H1 (cell line): ENCODE data around the gene CFAP298. TPM values are rescaled to one million over a fixed set of nuclear protein-coding genes. Genes with fewer than 3 reads are reported as not detected.

Experiments
- CTCF ChIA-PET: fragments of 300-600 bp; sonication (Branson Sonifier 250); formaldehyde crosslinking; loops from one replicate; lab custom pipeline; 2021; ENCODE audit not compliant: partially characterized antibody; lab: Charles Lee
- POLR2A ChIA-PET: fragments of 300-600 bp; sonication (Branson Sonifier 250); formaldehyde crosslinking; loops from one replicate; lab custom pipeline; 2021; ENCODE audit warnings: inconsistent platforms; ENCODE audit not compliant: partially characterized antibody; lab: Charles Lee
- DNase-seq, 2 experiments: peaks; one replicate each; pipeline versions ENCODE4 v3.0.0 to v3.0.0-alpha.2; 2010 to 2022; ENCODE audit warnings: low spot score in 2 of 2, low read depth in 1 of 2, mixed read lengths in 1 of 2
- FAIRE-seq: peaks from 2 replicates; lab custom pipeline; 2011; peaks lifted over from hg19 to GRCh38; lab: Jason Lieb, UNC
- H2AFZ ChIP-seq: 2 replicates; pipeline ENCODE4 v1.8.1; 2012; ENCODE audit warnings: low read length, inconsistent platforms
- H2AK5ac ChIP-seq: 2 replicates; pipeline ENCODE4 v1.6.1; 2013; ENCODE audit warnings: low read depth, low read length
- H2BK120ac ChIP-seq: replicated peaks from 2 replicates; pipeline ENCODE3; 2013; ENCODE audit warnings: low read depth, low read length, inconsistent platforms
- H2BK12ac ChIP-seq: 2 replicates; pipeline ENCODE4 v1.6.1; 2013; ENCODE audit warnings: low read depth, low read length
- H2BK15ac ChIP-seq: 2 replicates; pipeline ENCODE4 v1.6.1; 2013; ENCODE audit warnings: low read length
- H2BK20ac ChIP-seq: 2 replicates; pipeline ENCODE4 v1.6.1; 2013; ENCODE audit warnings: low read length
- H2BK5ac ChIP-seq: 2 replicates; pipeline ENCODE4 v1.6.1; 2013; ENCODE audit warnings: low read depth, low read length
- H3K14ac ChIP-seq: 2 replicates; pipeline ENCODE4 v1.6.1; 2013; ENCODE audit warnings: inconsistent platforms; ENCODE audit not compliant: insufficient read length
- H3K18ac ChIP-seq: 2 replicates; pipeline ENCODE4 v1.6.1; 2013; ENCODE audit warnings: low read length; ENCODE audit errors: extremely low read depth
- H3K23ac ChIP-seq: 2 replicates; pipeline ENCODE4 v1.6.1; 2013; ENCODE audit warnings: inconsistent platforms; ENCODE audit not compliant: insufficient read length
- H3K23me2 ChIP-seq: 2 replicates; pipeline ENCODE4 v1.6.1; 2013; ENCODE audit warnings: low read depth, low read length
- H3K27ac ChIP-seq: 2 replicates; pipeline ENCODE4 v1.6.1; 2011; ENCODE audit warnings: low read depth, low read length, inconsistent platforms
- H3K27me3 ChIP-seq, 4 experiments: replicated peaks in 1 of 4; 1 replicate in 1 of 4; 2 replicates in 3 of 4; pipeline versions ENCODE4 v1.6.1 to v1.8.1; 2011 to 2013; ENCODE audit warnings: low read length in 3 of 4, mild to moderate bottlenecking in 3 of 4, inconsistent platforms in 2 of 4, mixed read lengths in 2 of 4, moderate library complexity in 1 of 4; ENCODE audit not compliant: control insufficient read depth in 3 of 4, insufficient read depth in 3 of 4; ENCODE audit errors: extremely low read depth in 1 of 4
- H3K36me3 ChIP-seq, 4 experiments: 2 replicates each; pipeline versions ENCODE4 v1.6.1 to v1.8.1; 2011 to 2013; ENCODE audit warnings: mild to moderate bottlenecking in 4 of 4, low read length in 3 of 4, moderate library complexity in 2 of 4, control low read depth in 1 of 4, inconsistent platforms in 1 of 4; ENCODE audit not compliant: insufficient read depth in 4 of 4, control insufficient read depth in 2 of 4
- H3K4ac ChIP-seq: replicated peaks from 2 replicates; pipeline ENCODE3; 2013; ENCODE audit warnings: low read length, low read depth, mixed read lengths, inconsistent platforms; ENCODE audit not compliant: insufficient read length
- H3K4me1 ChIP-seq, 4 experiments: replicated peaks in 1 of 4; 1 replicate in 1 of 4; 2 replicates in 3 of 4; pipeline versions ENCODE4 v1.6.1 to v1.8.1; 2011 to 2013; ENCODE audit warnings: low read length in 3 of 4, inconsistent platforms in 2 of 4, mixed read lengths in 1 of 4; ENCODE audit not compliant: insufficient read depth in 4 of 4, control insufficient read depth in 3 of 4
- H3K4me2 ChIP-seq, 2 experiments: 2 replicates each; pipeline versions ENCODE4 v1.6.1 to v1.8.1; 2011 to 2013; ENCODE audit warnings: low read depth in 2 of 2, low read length in 2 of 2, control low read depth in 1 of 2, inconsistent platforms in 1 of 2, mild to moderate bottlenecking in 1 of 2; ENCODE audit not compliant: insufficient read depth in 1 of 2
- H3K4me3 ChIP-seq, 4 experiments: fragments of 200-600, 300-600 bp in 1 of 4; sonication (generic), shearing (Covaris generic), sonication (Bioruptor Twin) in 1 of 4; 2 replicates each; pipeline versions ENCODE4 v1.5.1 to v1.8.1; 2011 to 2016; ENCODE audit warnings: low read length in 4 of 4, low read depth in 3 of 4, control low read depth in 2 of 4, inconsistent platforms in 2 of 4, mild to moderate bottlenecking in 2 of 4, mixed read lengths in 1 of 4, moderate library complexity in 1 of 4; ENCODE audit not compliant: insufficient read depth in 2 of 4; ENCODE audit errors: extremely low read depth in 1 of 4
- H3K56ac ChIP-seq: replicated peaks from 2 replicates; pipeline ENCODE3; 2013; ENCODE audit warnings: low read depth, mild to moderate bottlenecking, mixed read lengths, low read length, inconsistent platforms; ENCODE audit not compliant: insufficient read length
- H3K79me1 ChIP-seq: 2 replicates; pipeline ENCODE4 v1.6.1; 2013; ENCODE audit warnings: low read depth, low read length, control low read depth
- H3K79me2 ChIP-seq, 2 experiments: 2 replicates each; pipeline versions ENCODE4 v1.6.1 to v1.8.1; 2012 to 2013; ENCODE audit warnings: low read length in 2 of 2, mild to moderate bottlenecking in 2 of 2, inconsistent platforms in 1 of 2; ENCODE audit not compliant: insufficient read depth in 2 of 2, control insufficient read depth in 1 of 2
- H3K9ac ChIP-seq, 4 experiments: replicated peaks in 1 of 4; 1 replicate in 1 of 4; 2 replicates in 3 of 4; pipeline versions ENCODE4 v1.6.1 to v1.8.1; 2011 to 2013; ENCODE audit warnings: low read depth in 3 of 4, low read length in 3 of 4, control low read depth in 2 of 4, mild to moderate bottlenecking in 2 of 4, moderate library complexity in 2 of 4, inconsistent platforms in 1 of 4; ENCODE audit errors: extremely low read depth in 1 of 4
- H3K9me3 ChIP-seq, 2 experiments: 2 replicates each; pipeline versions ENCODE4 v1.6.1 to v1.8.1; 2012 to 2013; ENCODE audit warnings: mild to moderate bottlenecking in 2 of 2, moderate library complexity in 2 of 2, control low read depth in 1 of 2, inconsistent platforms in 1 of 2, low read depth in 1 of 2, low read length in 1 of 2, mixed read lengths in 1 of 2; ENCODE audit not compliant: insufficient read depth in 2 of 2
- H4K20me1 ChIP-seq, 2 experiments: replicated peaks in 1 of 2; 2 replicates each; pipeline versions ENCODE3 to v1.8.1; 2011 to 2013; ENCODE audit warnings: inconsistent platforms in 2 of 2, low read length in 2 of 2, mild to moderate bottlenecking in 1 of 2; ENCODE audit not compliant: insufficient read depth in 2 of 2, control insufficient read depth in 1 of 2
- H4K5ac ChIP-seq: 2 replicates; pipeline ENCODE4 v1.6.1; 2013; ENCODE audit warnings: low read length, low read depth, mixed read lengths, inconsistent platforms; ENCODE audit not compliant: insufficient read length
- H4K8ac ChIP-seq: 2 replicates; pipeline ENCODE4 v1.8.0; 2013; ENCODE audit warnings: mild to moderate bottlenecking, moderate library complexity, low read length, inconsistent platforms; ENCODE audit not compliant: insufficient read depth; ENCODE audit errors: extremely low read depth
- H4K91ac ChIP-seq: replicated peaks from 2 replicates; pipeline ENCODE3; 2013; ENCODE audit warnings: low read length, mixed read lengths, inconsistent platforms; ENCODE audit not compliant: insufficient read length
- BACH1 ChIP-seq: IDR thresholded peaks from 2 replicates; pipeline ENCODE4 v1.6.1; 2012; ENCODE audit warnings: low read length, improper control_type of control experiment
- CEBPB ChIP-seq: IDR thresholded peaks from 2 replicates; pipeline ENCODE4 v1.6.1; 2012; ENCODE audit warnings: low read depth, low read length
- CHD2 ChIP-seq: IDR thresholded peaks from 2 replicates; pipeline ENCODE4 v1.6.1; 2012; ENCODE audit warnings: low read length, improper control_type of control experiment
- CTCF ChIP-seq, 3 experiments: IDR thresholded peaks; 1 replicate in 2 of 3; 2 replicates in 1 of 3; pipeline versions ENCODE4 v1.5.1 to v1.6.1; 2011; ENCODE audit warnings: low read length in 3 of 3, mild to moderate bottlenecking in 3 of 3, inconsistent platforms in 2 of 3, low read depth in 1 of 3, moderate library complexity in 1 of 3; ENCODE audit not compliant: insufficient read depth in 1 of 3; ENCODE audit errors: control extremely low read depth in 1 of 3
- EGR1 ChIP-seq: IDR thresholded peaks from 2 replicates; pipeline ENCODE4 v1.6.1; 2011; ENCODE audit warnings: low read depth, low read length, borderline replicate concordance
- HDAC2 ChIP-seq, 2 experiments: fragments of 300-600 bp in 1 of 2; sonication (generic) in 1 of 2; IDR thresholded peaks; 2 replicates each; pipeline ENCODE4 v1.6.1; 2011 to 2012; ENCODE audit warnings: low read depth in 2 of 2, low read length in 2 of 2, mild to moderate bottlenecking in 2 of 2, moderate library complexity in 2 of 2, borderline replicate concordance in 1 of 2, inconsistent platforms in 1 of 2
- KDM4A ChIP-seq: IDR thresholded peaks from one replicate; pipeline ENCODE4 v1.7.1; 2012; ENCODE audit warnings: low read depth, mild to moderate bottlenecking, moderate library complexity, low read length, inconsistent platforms; ENCODE audit not compliant: severe bottlenecking
- KDM5A ChIP-seq: fragments of 200-600 bp; IDR thresholded peaks from 2 replicates; pipeline ENCODE4 v1.7.1; 2012; ENCODE audit warnings: mild to moderate bottlenecking, low read length, inconsistent platforms, mixed read lengths
- PHF8 ChIP-seq: fragments of 200-600 bp; sonication (generic); conservative IDR thresholded peaks from 2 replicates; pipeline ENCODE4 v1.7.1; 2012; ENCODE audit warnings: low read depth, mild to moderate bottlenecking, inconsistent platforms, low read length, moderate library complexity
- TAF7 ChIP-seq: optimal IDR thresholded peaks from 2 replicates; pipeline ENCODE3; 2011; ENCODE audit warnings: low read depth, mild to moderate bottlenecking, inconsistent platforms, low read length, moderate library complexity, borderline replicate concordance
- TCF12 ChIP-seq: IDR thresholded peaks from 2 replicates; pipeline ENCODE4 v1.6.1; 2011; ENCODE audit warnings: low read depth, mild to moderate bottlenecking, low read length
- WGBS, 2 experiments: shearing (Covaris generic) in 1 of 2; methylation state at CpG; one replicate each; pipeline versions ENCODE4 v1.1.6 to v1.1.7; 2013 to 2015; ENCODE audit warnings: low lambda C conversion rate in 2 of 2, mixed read lengths in 2 of 2, inconsistent platforms in 1 of 2, low coverage in 1 of 2, missing lambda C conversion rate in 1 of 2; ENCODE audit not compliant: insufficient replicate concordance in 2 of 2, insufficient coverage in 1 of 2, insufficient read length in 1 of 2; ENCODE audit errors: extremely low coverage in 1 of 2, missing lambda C conversion rate in 1 of 2; 5-methylcytosine and 5-hydroxymethylcytosine counted together
- polyA plus RNA-seq, 7 experiments: library from polyadenylated mRNA; depleted of rRNA in 3 of 7; stranded (reverse) in 5 of 7; unstranded in 2 of 7; fragments of >200 nt in 5 of 7; fragments of 200-250 nt in 2 of 7; gene quantifications; 1 replicate in 5 of 7; 2 replicates in 1 of 7; 4 replicates in 1 of 7; pipeline versions ENCODE4 v1.2.1 to v1.2.3, GENCODE V29; 2011 to 2013; ENCODE audit warnings: missing spikeins in 2 of 7, mixed read lengths in 2 of 7
- total RNA-seq: library from RNA; stranded (reverse); fragmentation: NEBNext Ultra II Directional; extraction: Animal tissue kit (Norgen Biotek cat#: 25700); gene quantifications from 2 replicates; pipeline ENCODE4 v1.2.1, GENCODE V29; 2021

Gene CFAP298
- total and polyA plus RNA-seq, 2 of the 8 experiments (the other 6 are each of a cell fraction or from before 2014, with no cell fraction given) = 43.0 to 68.1 TPM

DNA sequence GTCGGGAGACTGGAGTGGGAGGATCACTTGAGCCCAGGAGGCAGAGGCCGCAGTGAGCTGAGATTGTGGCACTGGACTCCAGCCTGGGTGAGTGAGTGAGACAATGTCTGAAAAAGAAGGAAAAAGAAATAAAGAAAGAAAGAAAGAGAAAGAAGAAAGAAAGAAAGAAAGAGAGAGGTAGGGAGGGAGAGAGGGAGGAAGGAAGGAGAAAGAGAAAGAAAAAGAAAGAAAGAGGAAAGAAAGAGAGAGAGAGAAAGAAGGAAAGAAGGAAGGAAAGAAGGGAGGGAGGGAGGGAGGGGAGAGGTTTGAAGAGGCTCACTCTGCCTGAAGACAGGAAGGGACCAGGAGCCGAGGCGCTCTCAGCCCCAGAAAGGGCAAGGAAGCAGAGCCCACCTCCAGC lies 22.0 kb downstream of the CFAP298 start:
- Histone ChIP-seq H3K27ac (no peak overlapping the region), H2AK5ac (no peak overlapping the region), H2BK15ac (no peak overlapping the region), H3K4me1 (0 out of 7 replicates have a peak, but pooled peaks cover 0 to 2% (median 0%) of the 10 kb centered on the region in 4 experiments), H3K27me3 (no peaks in the 10 kb centered on the region; a peak in 1 of 7 replicates), H3K23me2 (peaks cover 9% of the 10 kb centered on the region; the same call in 1 of the 2 replicates), H3K9ac (no peak overlapping the region), H3K18ac (no peak overlapping the region), H2BK20ac (no peak overlapping the region), H3K9me3 (no peaks in the 10 kb centered on the region), H2BK120ac (no peak overlapping the region), H2BK5ac (no peak overlapping the region), H3K14ac (no peak overlapping the region), H3K36me3 (no peaks in the 10 kb centered on the region), H3K4me3 (no peak overlapping the region), H4K8ac (no peak overlapping the region), H2AFZ (no peak overlapping the region), H3K79me1 (no peaks in the 10 kb centered on the region), H2BK12ac (no peak overlapping the region), H4K5ac (no peak overlapping the region), H3K4ac (no peak overlapping the region), H4K20me1 (no peaks in the 10 kb centered on the region), H3K23ac (no peak overlapping the region), H3K4me2 (no peak overlapping the region), H4K91ac (no peak overlapping the region), H3K56ac (no peak overlapping the region), H3K79me2 (no peaks in the 10 kb centered on the region)
- FAIRE-seq = no peak
- no peak for DNase-seq
- CTCF ChIA-PET = interaction anchor here (0.7 to 6.0 kb wide), 5 partner anchors 10 to 753 kb away, joined by 3 to 41 read pairs (median 3); no protein-coding TSS in a partner anchor
- POLR2A ChIA-PET = interaction anchor here (0.9 to 1.7 kb wide), 2 partner anchors 21 to 194 kb away, joined by 3 read pairs; no protein-coding TSS in a partner anchor
- 83% methylated on average over 2 of the region's 4 CpGs; no CpG with 5 or more reads in 1 of the 2 experiments for WGBS, 2 experiments
- TF ChIP-seq KDM4A (no peak), HDAC2 (IDR thresholded peaks at IDR 0.05; ENCODE audit: borderline replicate concordance in 1 of 2, low read depth in 2 of 2, low read length in 2 of 2) (no peak), PHF8 (no peak), BACH1 (no peak), CEBPB (no peak), TCF12 (no peak), CTCF (IDR thresholded peaks at IDR 0.05; ENCODE audit: control extremely low read depth in 1 of 3, insufficient read depth in 1 of 3, low read depth in 1 of 3, low read length in 3 of 3) (no peak), TAF7 (no peak), KDM5A (no peak), EGR1 (no peak), CHD2 (no peak)
